ENCODE measurements around the gene GPC1.
"Not testable (repeated sequence)": the region's sequence is repeated elsewhere in the genome, so short reads cannot be mapped to it uniquely, and the experiment has no call there.

The GPC1 gene

GRCh38 chr2:240491483-240491882, 56.0 kb downstream of the GPC1 start:
- TF ChIP-seq CTCF (IDR thresholded peaks at IDR 0.05; ENCODE audit: control insufficient read depth, insufficient read depth, low read depth, low read length, missing control alignments) = no peak
- no peak overlapping the region for H3K4me3 ChIP-seq (ENCODE audit: control insufficient read depth, low read depth, low read length)
- DNase-seq (ENCODE audit: low read depth) = no peak

GRCh38 chr2:240494194-240494793, 58.8 kb downstream of the GPC1 start:
- no peak overlapping the region for H3K4me3 ChIP-seq (ENCODE audit: control insufficient read depth, low read depth, low read length)
- TF ChIP-seq CTCF (IDR thresholded peaks at IDR 0.05; ENCODE audit: control insufficient read depth, insufficient read depth, low read depth, low read length, missing control alignments) = no peak
- DNase-seq (ENCODE audit: low read depth) = no peak

- DNase-seq (ENCODE audit: low read depth); H3K4me3 ChIP-seq (ENCODE audit: control insufficient read depth, low read depth, low read length): not testable (repeated sequence)
- TF ChIP-seq CTCF (IDR thresholded peaks at IDR 0.05; ENCODE audit: control insufficient read depth, insufficient read depth, low read depth, low read length, missing control alignments) = peak; percentile 50
Observed at GRCh38 chr2:240494942-240495341, 59.5 kb downstream of the GPC1 start.

GRCh38 chr2:240497082-240497481, 61.6 kb downstream of the GPC1 start:
- TF ChIP-seq CTCF (IDR thresholded peaks at IDR 0.05; ENCODE audit: control insufficient read depth, insufficient read depth, low read depth, low read length, missing control alignments) = peak; percentile 39
- not testable (repeated sequence) for H3K4me3 ChIP-seq (ENCODE audit: control insufficient read depth, low read depth, low read length); DNase-seq (ENCODE audit: low read depth)

- no peak for TF ChIP-seq CTCF (IDR thresholded peaks at IDR 0.05; ENCODE audit: control insufficient read depth, insufficient read depth, low read depth, low read length, missing control alignments)
- no peak for DNase-seq (ENCODE audit: low read depth)
- H3K4me3 ChIP-seq (ENCODE audit: control insufficient read depth, low read depth, low read length) = no peak overlapping the region
Observed at GRCh38 chr2:240498171-240498957, 62.9 kb downstream of the GPC1 start.

GRCh38 chr2:240498958-240499260, 63.4 kb downstream of the GPC1 start:
- no peak for TF ChIP-seq CTCF (IDR thresholded peaks at IDR 0.05; ENCODE audit: control insufficient read depth, insufficient read depth, low read depth, low read length, missing control alignments)
- DNase-seq (ENCODE audit: low read depth) = no peak
- no peak overlapping the region for H3K4me3 ChIP-seq (ENCODE audit: control insufficient read depth, low read depth, low read length)
